HG03097 (cell line): Measurements from ENCODE around the gene CEP192.
"Not testable (repeated sequence)": the region's sequence is repeated elsewhere in the genome, so short reads cannot be mapped to it uniquely, and the experiment has no call there.

ENCODE experiments used
- ATAC-seq: cut with Tn5 transposase; IDR thresholded peaks from one replicate; pipeline ENCODE4 v1.9.1; 2021; ENCODE audit not compliant: unreplicated experiment, low FRiP score

CEP192 gene

DNA sequence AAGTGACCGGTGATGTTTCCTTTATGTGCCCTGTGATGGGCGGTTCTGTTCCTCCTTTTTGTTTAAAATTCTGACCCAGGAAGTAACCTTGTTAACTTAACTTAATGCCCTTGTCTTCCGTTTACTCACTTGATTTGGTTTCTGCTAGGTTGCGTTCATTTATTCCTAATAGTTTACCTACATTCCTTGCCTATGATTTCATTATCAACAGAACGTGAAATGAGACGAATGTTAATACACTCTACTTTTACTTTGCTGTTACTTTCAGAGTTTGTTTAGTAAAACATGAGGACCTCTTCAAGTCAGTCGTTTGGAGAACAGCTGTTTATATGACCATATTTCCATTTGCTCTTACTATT, 638 bp downstream of the CEP192 start:
- ATAC-seq, result no peak

DNA sequence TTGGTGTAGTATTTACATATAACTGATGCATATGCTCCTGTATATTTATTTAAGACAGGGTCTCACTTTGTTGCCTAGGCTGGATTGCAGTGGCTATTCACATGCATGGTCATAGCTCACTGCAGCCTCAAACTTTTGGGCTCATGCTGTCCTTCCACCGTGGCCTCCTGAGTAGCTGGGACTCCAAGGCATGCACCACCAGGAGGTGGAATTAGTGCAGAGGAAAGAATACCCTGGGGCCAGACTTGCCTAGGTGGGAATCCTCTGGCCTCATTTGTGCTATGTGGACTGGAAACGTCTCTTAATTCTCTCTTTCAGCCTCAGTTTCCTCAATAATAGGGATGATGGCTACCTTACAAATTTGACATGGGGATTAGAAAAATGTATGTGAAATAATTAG, 2.3 kb downstream of the CEP192 start:
- no peak for ATAC-seq

DNA sequence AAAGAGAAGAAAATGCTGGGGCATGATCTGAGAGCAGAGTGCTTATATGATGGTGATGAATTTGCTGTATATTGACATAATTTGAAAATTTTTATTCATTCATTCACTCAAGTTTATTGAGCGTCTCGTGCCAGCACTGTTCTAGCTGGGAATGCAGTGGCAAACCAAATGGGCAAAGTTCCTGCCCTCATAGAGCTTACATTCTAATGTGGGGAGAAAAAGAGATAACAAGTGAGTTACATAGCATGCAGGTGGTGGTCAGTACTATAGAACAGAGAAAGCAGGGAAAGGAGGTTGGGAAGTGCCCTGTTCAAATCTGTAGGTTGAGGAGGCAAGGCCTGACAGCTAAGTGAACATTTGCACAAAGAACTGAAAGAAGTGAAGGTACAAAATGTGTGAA, 4.3 kb downstream of the CEP192 start:
- ATAC-seq, result no peak

DNA sequence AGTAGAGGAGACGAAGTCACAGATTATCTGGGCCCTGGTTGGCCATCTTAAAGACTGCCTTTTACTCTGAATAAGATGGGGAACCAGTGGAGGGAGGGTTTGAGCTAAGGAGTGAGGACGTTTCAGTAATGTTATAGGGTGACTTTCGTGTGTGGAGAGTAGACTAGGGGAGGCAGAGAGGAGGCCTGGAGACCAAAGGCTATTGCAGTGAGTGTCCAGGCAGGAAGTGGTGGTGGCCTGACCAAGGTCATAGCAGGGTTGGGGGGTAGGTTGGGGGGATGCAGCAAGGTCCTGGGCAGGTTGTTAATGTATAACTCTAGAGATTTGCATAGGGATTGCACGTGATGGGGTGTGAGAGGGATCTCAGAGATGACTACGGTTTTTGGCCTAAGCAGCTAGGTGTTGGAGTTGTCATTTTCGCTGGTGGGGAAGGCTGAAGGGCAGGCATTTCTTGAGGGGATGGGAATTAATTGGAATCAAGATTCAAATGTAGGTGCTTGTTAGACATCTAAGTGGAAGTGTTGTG, 4.9 kb downstream of the CEP192 start:
- ATAC-seq, result no peak

DNA sequence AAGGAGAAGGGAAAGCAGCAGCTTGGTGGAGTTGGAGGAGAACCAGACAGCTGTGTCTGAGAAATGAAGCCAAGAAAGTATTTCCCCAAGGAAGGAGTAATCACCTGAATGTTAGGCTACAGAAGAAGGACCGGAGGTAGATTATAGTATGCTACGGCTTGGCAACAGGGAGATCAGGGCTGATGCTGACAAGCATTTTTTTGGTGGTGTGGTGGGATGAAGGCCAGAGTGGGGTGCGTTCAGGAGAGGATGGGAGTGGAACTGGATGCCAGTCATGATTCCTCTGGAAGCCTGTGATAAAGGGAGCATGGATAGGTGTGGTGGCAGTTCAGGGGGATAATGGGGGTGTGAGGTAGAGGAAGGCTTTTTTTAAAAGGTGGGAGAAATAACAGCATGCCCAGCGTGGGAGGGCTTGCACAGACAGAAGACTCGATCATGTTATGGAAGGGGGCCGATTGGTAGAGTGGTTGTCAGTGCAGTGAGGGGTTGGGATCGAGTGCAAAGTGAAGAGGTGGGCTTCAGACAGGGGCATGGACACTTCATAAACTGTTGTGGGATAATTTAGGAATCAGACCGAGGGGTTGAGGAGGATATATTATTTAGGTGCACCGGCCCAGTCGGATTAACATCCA, 5.6 kb downstream of the CEP192 start:
- ATAC-seq, result no peak

DNA sequence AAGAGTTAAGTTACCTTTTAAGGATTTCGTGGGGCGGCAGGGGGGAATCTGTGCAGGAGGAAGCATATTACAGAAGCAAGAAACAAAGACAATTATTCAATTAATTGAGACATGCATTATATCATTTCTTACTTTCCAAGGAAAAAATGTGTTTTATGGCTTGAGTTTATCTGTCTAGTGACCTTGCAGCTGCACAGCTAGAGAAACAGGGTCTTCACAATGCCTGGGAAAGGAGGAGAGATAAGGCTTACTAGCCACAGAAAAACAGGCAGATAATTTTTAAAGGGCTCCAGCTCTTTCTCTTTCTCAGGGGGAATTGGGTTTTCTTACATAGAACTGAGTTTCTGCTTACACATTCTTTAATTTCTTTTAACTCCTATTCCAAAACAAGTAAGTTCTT, 6.2 kb downstream of the CEP192 start:
- not testable (repeated sequence) for ATAC-seq

DNA sequence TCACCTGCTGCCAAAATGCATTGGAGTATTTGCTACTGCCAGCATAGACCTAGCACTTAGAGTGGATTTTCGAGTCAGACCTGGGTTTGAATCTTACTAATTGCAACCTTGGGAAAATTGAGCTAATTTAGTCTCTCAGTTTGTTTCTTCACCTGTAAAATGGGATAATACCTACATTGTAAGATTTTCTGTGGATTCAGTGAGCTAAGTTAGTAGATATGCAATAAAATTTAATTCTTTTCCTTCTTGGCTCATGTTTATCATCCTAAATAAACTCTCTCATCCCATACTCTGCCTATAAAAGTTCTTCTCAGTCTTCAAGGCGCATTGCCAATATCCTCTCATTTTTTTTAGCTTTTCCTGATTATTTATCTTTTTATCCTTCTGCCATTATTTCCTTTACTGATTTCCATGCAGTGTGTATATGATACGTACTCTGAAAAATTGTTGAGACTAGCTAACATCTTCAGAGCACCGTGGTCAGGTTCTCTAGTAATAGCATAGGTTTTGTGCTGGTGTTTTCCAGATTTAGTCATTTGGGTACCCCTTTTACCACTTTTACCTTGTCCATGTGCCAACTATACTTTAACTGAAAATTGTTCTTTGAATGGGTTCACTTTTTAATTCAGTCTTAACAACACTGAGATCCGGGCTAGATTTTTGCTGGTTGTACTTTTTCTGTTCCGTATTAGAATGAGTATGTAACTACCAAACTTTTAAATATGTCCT, 7.3 kb downstream of the CEP192 start:
- no peak for ATAC-seq

DNA sequence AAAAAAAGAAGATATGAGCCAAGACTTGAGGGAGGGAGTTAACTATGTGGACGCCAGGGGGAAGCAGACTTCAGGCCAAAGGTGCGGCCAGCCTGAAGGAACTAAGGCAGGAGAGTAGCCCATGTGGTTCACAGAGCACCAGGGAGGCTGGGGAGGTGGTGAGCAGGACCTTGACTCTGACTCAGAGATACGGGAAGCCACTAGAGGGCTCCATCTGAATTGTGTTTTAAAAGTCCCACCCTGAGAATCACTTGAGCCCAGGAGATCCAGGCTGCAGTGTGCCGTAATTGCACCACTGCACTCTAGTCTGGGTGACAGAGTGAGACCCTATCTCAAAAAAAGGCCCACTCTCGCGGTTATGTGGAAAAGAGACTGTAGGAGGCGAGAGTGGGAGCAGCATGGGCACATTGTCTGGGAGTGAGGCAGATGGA, 12.3 kb downstream of the CEP192 start:
- ATAC-seq, result no peak

DNA sequence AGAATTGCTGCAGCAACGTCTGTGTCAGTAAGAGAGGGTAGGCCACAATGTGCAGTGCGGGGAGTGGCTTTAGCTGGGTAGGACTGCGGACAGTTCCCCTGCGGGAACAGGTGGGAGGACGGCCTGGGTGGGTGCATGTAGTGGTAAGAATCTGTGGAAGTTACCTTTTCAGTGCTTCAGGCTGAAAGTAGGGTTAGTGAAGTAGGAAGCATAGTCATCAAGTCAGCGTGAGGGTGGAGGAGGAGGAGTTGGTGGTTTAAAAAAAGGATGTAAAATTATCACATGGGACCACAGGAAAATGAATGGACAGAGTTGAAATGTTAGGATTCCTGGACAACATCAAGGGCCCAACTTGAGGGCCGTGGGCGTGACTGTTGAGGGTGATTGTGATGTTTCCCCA, 13.2 kb downstream of the CEP192 start:
- no peak for ATAC-seq

DNA sequence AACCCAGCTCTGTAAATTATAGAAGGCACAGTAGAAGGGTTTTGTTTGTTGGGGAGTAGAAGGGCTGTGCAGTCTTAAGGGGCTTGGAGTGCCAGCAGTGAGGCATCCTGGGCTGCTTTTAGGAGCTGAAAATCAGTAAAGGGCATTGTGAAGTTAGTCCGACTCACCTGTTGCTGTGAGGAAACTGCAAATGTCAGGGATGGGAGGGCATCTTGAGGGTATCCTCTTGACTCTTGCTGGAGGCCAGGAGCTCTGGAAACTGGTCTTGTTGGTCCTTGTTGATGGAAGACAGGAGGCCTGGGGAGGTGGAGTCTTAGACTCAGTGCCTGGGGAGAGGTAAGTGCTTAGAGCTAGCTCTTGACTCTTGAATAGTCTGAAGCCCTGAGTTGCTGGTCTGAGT, 14.1 kb downstream of the CEP192 start:
- ATAC-seq, result no peak

DNA sequence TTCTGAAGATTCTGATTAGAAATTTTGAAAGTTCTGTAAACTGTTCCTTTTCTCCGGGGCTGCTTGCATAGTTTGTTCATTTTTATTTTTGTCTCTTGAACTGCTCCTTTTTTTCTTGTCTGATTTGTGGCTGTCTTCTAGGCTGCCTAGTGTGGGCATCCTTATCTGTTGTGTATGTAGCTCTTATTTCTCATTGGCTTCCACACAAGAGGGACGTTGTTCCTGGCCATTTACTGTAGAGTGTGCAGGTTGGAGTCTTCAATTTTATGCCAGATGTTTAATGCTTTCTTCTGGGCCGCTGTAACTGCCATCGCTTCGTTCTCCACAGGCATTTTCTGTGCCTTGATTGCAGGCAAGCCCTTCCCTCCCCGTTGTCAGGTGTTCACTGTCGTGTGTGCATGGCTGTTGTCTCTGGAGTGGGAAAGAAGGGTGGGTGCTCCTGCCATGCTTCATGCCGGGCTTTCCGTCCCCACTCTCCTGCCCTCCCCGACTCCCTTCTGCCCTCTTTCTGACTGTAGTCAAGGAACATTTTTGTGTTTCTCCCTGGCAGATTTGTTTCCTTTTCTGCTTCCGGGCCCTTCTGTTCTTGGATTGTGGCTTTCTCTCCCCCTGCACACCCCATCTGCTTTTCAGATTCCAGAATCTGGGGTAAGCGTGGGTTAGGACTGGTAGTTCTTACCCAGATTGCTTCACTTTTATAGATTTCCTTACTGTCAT, 15.5 kb downstream of the CEP192 start:
- ATAC-seq, result no peak

DNA sequence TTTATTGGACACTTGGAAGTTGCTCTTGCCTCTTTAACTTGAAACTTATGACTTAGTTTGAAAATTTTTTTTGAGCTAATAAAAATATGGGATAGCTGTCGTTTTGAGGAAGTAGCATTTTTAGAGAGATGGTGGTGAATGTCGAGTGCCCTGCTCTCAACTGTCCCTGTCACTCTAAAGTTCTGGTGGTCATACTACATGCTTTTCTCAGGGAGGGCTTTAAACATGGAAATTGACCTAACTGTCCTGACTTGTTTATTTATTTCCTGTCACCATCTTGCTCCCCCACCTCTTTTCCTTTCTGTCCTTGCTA, 16.0 kb downstream of the CEP192 start:
- ATAC-seq, result no peak

DNA sequence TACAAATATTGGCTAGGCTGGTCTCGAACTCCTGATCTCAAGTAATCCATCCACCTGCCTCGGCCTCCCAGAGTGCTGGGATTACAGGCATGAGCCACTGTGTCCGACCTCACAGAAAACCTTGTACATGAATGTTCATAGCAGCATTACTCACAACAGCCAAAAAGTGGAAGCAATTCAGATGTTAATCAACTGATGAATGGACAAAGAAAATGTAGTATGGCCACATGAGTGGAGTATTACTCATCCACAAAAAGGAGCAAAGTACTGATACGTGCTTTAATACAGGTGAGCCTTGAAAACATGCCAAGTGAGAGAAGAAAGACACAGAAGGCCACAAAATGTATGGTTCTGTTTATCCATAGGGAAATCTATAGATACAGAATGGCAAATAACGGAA, 20.6 kb downstream of the CEP192 start:
- ATAC-seq, result no peak

DNA sequence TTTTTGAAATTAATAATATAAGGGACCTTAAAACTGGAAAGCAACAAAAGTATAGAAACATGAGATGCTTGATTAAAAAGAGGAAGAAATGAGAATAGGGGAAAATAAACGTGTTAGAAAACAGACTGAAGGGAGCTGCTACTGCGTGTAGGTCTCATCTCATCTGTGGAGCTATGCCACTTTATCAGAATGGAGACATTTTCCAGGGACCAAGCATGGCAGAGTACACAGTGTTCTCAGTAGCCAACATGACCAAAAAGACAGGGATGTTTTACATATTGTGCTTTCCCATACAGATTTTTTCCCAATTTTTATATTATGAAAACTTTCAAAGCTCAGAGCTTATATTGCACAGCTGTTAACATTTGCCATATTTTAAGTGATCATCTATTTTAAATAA, 23.1 kb downstream of the CEP192 start:
- ATAC-seq, result no peak

DNA sequence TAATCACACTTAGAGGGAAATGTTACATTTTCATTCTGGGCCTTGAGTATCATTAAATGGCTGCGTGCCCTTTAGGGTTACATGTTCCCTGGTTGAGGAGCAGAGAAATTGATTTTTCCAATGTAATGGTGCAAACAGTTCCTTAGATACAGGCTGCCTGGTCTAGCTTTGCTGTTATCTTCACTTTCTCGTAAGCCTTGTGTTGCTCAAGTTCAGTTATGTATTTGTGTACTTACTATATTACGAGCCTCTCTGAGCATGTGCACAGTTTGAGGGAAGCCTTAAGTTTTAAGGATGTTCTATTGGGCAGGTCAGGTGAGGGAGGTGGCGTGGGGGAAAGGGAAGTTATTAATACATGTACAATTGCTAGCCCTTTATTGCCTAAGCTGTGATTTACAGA, 23.7 kb downstream of the CEP192 start:
- no peak for ATAC-seq

DNA sequence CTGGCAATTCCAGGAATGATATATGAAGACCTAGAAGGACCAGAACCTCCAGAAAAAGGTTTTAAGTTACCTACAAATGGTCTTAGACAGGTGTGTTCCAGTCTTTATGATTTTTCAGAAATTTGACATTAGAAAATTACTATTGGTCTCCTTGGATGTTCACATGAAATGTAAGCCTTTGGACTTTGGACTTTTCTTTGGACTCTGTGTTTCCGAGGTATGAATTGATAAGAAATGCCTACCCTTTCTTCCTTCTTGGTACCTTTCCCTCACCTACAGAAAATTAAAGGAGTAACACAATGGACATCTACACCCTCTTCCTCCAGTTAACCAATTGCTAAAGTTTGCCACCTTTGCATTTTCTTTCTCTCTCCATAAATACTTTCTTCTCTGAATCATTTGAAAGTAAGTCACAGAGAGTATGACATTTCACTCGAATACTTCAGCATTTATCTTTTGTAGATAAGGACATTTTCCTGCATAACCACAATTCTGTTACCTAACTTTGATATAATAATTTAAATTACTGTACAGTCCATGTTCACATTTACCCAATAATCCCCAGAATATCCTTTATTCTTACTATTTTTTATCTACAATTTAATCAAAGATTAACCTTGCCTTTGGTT, 26.2 kb downstream of the CEP192 start:
- no peak for ATAC-seq

DNA sequence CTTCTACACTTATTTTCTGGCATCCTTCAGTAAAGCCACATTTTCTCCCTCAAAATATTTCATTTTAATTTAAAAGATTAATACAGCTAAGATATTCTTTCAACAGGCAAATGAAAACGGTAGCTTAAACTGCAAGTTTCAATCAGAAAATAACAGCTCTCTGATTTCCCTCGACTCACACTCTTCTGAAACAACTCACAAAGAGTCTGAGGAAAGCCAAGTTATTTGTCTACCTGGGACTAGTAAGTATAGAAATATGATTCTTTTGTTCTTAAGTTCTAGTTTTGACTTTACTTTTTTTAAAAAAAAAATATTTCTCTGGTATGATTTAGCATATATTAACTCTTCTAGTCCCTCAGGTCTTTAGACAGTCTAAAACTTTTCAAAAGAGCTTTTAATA, 27.2 kb downstream of the CEP192 start:
- no peak for ATAC-seq

DNA sequence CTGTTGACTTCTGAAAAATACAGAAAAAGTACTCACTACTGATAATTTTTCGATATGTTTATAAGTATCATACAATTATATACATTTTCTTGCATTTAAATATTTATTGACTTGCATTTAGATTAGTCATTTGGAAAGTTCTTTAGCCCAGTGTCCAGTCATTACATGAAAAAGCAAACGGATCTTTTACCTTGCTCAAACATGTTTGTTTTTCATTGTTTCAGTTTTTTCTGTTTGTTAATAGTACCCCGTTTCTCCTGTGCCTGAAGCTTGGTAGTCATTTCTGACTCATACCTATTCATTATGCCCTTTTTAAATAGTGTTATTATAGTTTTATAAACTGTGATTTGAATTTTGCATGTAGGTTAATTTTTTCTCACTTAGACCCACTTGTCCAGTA, 28.1 kb downstream of the CEP192 start:
- ATAC-seq, result no peak

DNA sequence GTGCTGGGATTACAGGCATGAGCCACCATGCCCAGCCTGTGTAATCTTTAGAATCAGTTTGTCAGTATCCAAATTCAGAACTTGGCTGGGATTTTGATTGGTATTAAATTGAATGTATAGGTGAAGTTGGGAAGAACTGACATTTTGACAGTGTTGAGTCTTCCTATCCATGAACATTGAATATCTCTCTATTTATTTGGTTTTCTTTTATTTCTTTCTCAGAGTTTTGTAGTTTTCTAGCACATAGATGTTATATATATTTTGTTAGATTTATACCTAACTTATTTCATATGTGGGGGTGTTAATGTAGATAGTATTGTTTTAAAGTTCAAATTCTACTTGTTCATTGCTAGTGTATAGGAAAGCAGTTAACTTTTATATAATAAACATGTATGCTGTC, 31.5 kb downstream of the CEP192 start:
- no peak for ATAC-seq

DNA sequence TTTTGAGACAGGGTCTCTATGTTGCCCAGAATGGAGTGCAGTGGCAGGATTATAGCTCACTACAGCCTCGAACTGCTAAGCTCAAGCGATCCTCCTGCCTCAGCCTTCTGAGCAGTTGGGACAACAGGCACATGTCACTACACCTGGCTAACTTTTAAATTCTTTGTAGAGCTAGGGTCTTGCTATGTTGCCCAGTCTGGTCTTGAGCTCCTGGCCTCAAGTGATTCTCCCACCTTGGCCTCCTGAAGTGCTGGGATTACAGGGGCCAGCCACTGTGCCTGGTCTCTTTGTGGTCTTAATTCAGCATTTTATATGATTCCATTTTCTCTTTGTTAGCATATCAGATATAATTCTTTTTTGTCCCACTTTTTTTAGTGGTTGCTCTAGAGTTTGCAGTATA, 34.1 kb downstream of the CEP192 start:
- ATAC-seq, result no peak

DNA sequence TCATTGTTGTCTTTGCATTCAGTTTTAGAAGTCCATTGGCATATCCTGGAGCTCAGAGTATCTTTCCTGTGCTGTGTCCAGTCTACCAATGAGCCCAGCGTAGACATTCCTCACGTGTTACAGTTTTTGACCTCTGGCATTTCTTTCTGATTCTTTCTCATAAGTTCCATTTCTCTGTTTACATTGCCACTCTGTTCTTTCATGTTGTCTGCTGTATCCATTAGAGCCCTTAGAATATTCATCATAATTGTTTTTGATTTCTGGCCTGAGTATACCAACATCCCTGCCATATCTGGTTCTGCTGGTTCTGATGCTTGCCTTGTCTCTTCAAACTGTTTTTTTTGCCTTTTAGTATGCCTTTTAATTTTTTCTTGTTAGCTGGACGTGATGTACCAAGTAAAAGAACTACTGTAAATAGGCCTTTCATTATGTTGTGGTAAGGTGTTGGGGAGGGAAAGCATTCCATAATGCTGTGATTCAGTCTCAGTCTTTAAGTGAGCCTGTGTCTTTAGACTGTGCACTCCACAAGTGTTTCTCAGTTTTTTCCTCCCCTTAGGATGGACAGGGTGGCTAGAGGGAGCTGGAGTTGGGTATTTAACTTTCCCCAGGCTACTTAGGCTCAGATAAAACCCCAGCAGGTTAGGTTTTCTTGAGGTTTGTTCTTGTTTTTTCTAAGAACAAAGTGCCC, 35.6 kb downstream of the CEP192 start:
- ATAC-seq, result no peak
